Naive B cell (primary cell): ENCODE measurements around the gene YIF1A. TPM values are rescaled to one million over a fixed set of nuclear protein-coding genes. Genes with fewer than 3 reads are reported as not detected.
"Not testable (repeated sequence)": the region's sequence is repeated elsewhere in the genome, so short reads cannot be mapped to it uniquely, and the experiment has no call there.

Experiments
- ATAC-seq, 2 donors: fragments of 150-1000 bp; cut with Tn5 transposase; 2 replicates each; pipeline ENCODE4 v1.10.0; 2021; ENCODE audit warnings: low read depth in 2 of 2, mild to moderate bottlenecking in 2 of 2, moderate library complexity in 2 of 2
- DNase-seq: peaks from one replicate; pipeline ENCODE4 v3.0.0; 2022
- H3K27ac Mint-ChIP-seq, 6 donors: one replicate each; pipeline ENCODE4 v1.8.0; 2020 to 2022; ENCODE audit warnings: mild to moderate bottlenecking in 6 of 6, mixed read lengths in 6 of 6, moderate library complexity in 5 of 6, inconsistent platforms in 2 of 6
- H3K27me3 Mint-ChIP-seq, 3 donors: one replicate each; pipeline ENCODE4 v1.8.0; 2021 to 2022; ENCODE audit warnings: mixed read lengths in 3 of 3, mild to moderate bottlenecking in 1 of 3
- H3K36me3 Mint-ChIP-seq, 2 donors: one replicate each; pipeline ENCODE4 v1.8.0; 2020 to 2022; ENCODE audit warnings: mixed read lengths in 2 of 2, inconsistent platforms in 1 of 2, mild to moderate bottlenecking in 1 of 2
- H3K4me1 Mint-ChIP-seq, 3 donors: one replicate each; pipeline ENCODE4 v1.8.0; 2020 to 2022; ENCODE audit warnings: mixed read lengths in 3 of 3, inconsistent platforms in 1 of 3, mild to moderate bottlenecking in 1 of 3, moderate library complexity in 1 of 3
- H3K4me3 Mint-ChIP-seq, 8 donors: one replicate each; pipeline ENCODE4 v1.8.0; 2020 to 2022; ENCODE audit warnings: mild to moderate bottlenecking in 8 of 8, mixed read lengths in 8 of 8, moderate library complexity in 8 of 8, inconsistent platforms in 2 of 8
- H3K9me3 Mint-ChIP-seq, 7 donors: one replicate each; pipeline ENCODE4 v1.8.0; 2020 to 2022; ENCODE audit warnings: mixed read lengths in 7 of 7, mild to moderate bottlenecking in 5 of 7, inconsistent platforms in 2 of 7, moderate library complexity in 1 of 7
- polyA plus RNA-seq, 6 donors: library from polyadenylated mRNA; unstranded; fragments of 300-500 nt; fragmentation: Illumina TruSeq; gene quantifications; one replicate each; pipeline ENCODE4 v1.2.3, GENCODE V29; 2021; ENCODE audit warnings: low read depth in 6 of 6

YIF1A gene
- polyA plus RNA-seq, 6 donors from 2014 or later = 57.1 to 82.1 (median 66.0) TPM

- Mint-ChIP-seq H3K4me1 (peaks cover 27 to 30% (median 28%) of the 10 kb centered on the region in 3 donors), H3K9me3 (no peaks in the 10 kb centered on the region), H3K36me3 (peaks cover 0 to 8% of the 10 kb centered on the region in 2 donors), H3K4me3 (peak overlapping the region in 2 of 8 donors; percentile 29 to 41), H3K27ac (no peak overlapping the region), H3K27me3 (no peaks in the 10 kb centered on the region)
- ATAC-seq (no peak), DNase-seq (no peak)
These were observed 24.0 kb downstream of the YIF1A start for GRCh38 chr11:66264914-66265313.

- Mint-ChIP-seq H3K4me1 (peaks cover 26 to 30% (median 27%) of the 10 kb centered on the region in 3 donors), H3K27ac (peak overlapping the region in 1 of 6 donors; percentile 15), H3K9me3 (no peaks in the 10 kb centered on the region), H3K36me3 (peaks cover 0 to 5% of the 10 kb centered on the region in 2 donors), H3K27me3 (no peaks in the 10 kb centered on the region), H3K4me3 (peak overlapping the region in 1 of 8 donors; percentile 41)
- DNase-seq = no peak
- no peak for ATAC-seq
These were observed 24.6 kb downstream of the YIF1A start for GRCh38 chr11:66264383-66264782.

GRCh38 chr11:66263785-66264184 is 25.2 kb downstream of the YIF1A start:
- H3K36me3 Mint-ChIP-seq = no peaks in the 10 kb centered on the region

GRCh38 chr11:66263231-66263630 is 25.7 kb downstream of the YIF1A start:
- H3K4me1 Mint-ChIP-seq = peaks cover 28 to 33% (median 29%) of the 10 kb centered on the region in 3 donors
- H3K36me3 Mint-ChIP-seq = no peaks in the 10 kb centered on the region
- no peaks in the 10 kb centered on the region for H3K9me3 Mint-ChIP-seq
- H3K27me3 Mint-ChIP-seq = no peaks in the 10 kb centered on the region
- no peak for ATAC-seq
- H3K27ac Mint-ChIP-seq = peak overlapping the region in 2 of 6 donors; percentile 23 to 52
- H3K4me3 Mint-ChIP-seq = peak overlapping the region in 1 of 8 donors; percentile 41
- DNase-seq = no peak

More at GRCh38 chr11:66263785-66264184, 25.2 kb downstream of the YIF1A start:
- H3K27me3 Mint-ChIP-seq = no peaks in the 10 kb centered on the region
- peaks cover 27 to 30% (median 29%) of the 10 kb centered on the region in 3 donors for H3K4me1 Mint-ChIP-seq
- DNase-seq = no peak
- H3K27ac Mint-ChIP-seq = no peak overlapping the region
- no peak for ATAC-seq
- H3K4me3 Mint-ChIP-seq = peak overlapping the region in 2 of 8 donors; percentile 12 to 41
- H3K9me3 Mint-ChIP-seq = no peaks in the 10 kb centered on the region

- Mint-ChIP-seq H3K4me1 (peaks cover 24 to 30% (median 24%) of the 10 kb centered on the region in 3 donors), H3K27ac (peak overlapping the region in 1 of 6 donors; percentile 23), H3K27me3 (no peaks in the 10 kb centered on the region), H3K36me3 (no peaks in the 10 kb centered on the region), H3K4me3 (peak overlapping the region in 1 of 8 donors; percentile 41), H3K9me3 (no peaks in the 10 kb centered on the region)
- ATAC-seq (no peak), DNase-seq (no peak)
These were observed 26.2 kb downstream of the YIF1A start for GRCh38 chr11:66262696-66263095.

GRCh38 chr11:66262191-66262590 is 26.8 kb downstream of the YIF1A start:
- no peak overlapping the region for H3K27ac Mint-ChIP-seq
- peaks cover 19 to 28% (median 22%) of the 10 kb centered on the region in 3 donors for H3K4me1 Mint-ChIP-seq
- H3K36me3 Mint-ChIP-seq = no peaks in the 10 kb centered on the region
- no peak for ATAC-seq
- H3K27me3 Mint-ChIP-seq = no peaks in the 10 kb centered on the region
- H3K9me3 Mint-ChIP-seq = no peaks in the 10 kb centered on the region
- H3K4me3 Mint-ChIP-seq = no peak overlapping the region
- no peak for DNase-seq

- no peak overlapping the region for H3K4me3 Mint-ChIP-seq
- no peak for DNase-seq
- ATAC-seq = no peak
- no peaks in the 10 kb centered on the region for H3K27me3 Mint-ChIP-seq
- peak overlapping the region in 1 of 6 donors; percentile 54 for H3K27ac Mint-ChIP-seq
- peaks cover 20 to 30% (median 23%) of the 10 kb centered on the region in 3 donors for H3K4me1 Mint-ChIP-seq
- H3K9me3 Mint-ChIP-seq = no peaks in the 10 kb centered on the region
- no peaks in the 10 kb centered on the region for H3K36me3 Mint-ChIP-seq
These were observed 27.4 kb downstream of the YIF1A start for GRCh38 chr11:66261578-66261977.

GRCh38 chr11:66259956-66260355 is 29.0 kb downstream of the YIF1A start:
- no peaks in the 10 kb centered on the region for H3K27me3 Mint-ChIP-seq
- peak overlapping the region in 2 of 8 donors; percentile 40 to 94 for H3K4me3 Mint-ChIP-seq
- H3K27ac Mint-ChIP-seq = peak overlapping the region in 1 of 6 donors; percentile 34
- no peaks in the 10 kb centered on the region for H3K36me3 Mint-ChIP-seq
- H3K9me3 Mint-ChIP-seq = no peaks in the 10 kb centered on the region
- DNase-seq = no peak
- peaks cover 21 to 30% (median 26%) of the 10 kb centered on the region in 3 donors for H3K4me1 Mint-ChIP-seq
- ATAC-seq = no peak

GRCh38 chr11:66259225-66259624 is 29.7 kb downstream of the YIF1A start:
- no peaks in the 10 kb centered on the region for H3K36me3 Mint-ChIP-seq
- DNase-seq (no peak), ATAC-seq (no peak)
- peak overlapping the region in 5 of 8 donors; percentile 5 to 94 (median 60) for H3K4me3 Mint-ChIP-seq
- H3K27me3 Mint-ChIP-seq = no peaks in the 10 kb centered on the region
- peak overlapping the region in 3 of 6 donors; percentile 62 to 94 (median 87) for H3K27ac Mint-ChIP-seq
- H3K9me3 Mint-ChIP-seq = no peaks in the 10 kb centered on the region
- peaks cover 17 to 26% (median 25%) of the 10 kb centered on the region in 3 donors for H3K4me1 Mint-ChIP-seq

GRCh38 chr11:66258473-66258893 is 30.5 kb downstream of the YIF1A start:
- Mint-ChIP-seq H3K9me3 (no peaks in the 10 kb centered on the region), H3K27me3 (no peaks in the 10 kb centered on the region), H3K4me3 (peak overlapping the region; percentile 87 to 96 (median 94)), H3K4me1 (peaks cover 19 to 26% (median 25%) of the 10 kb centered on the region in 3 donors), H3K27ac (peak overlapping the region in 4 of 6 donors; percentile 59 to 94 (median 82)), H3K36me3 (no peaks in the 10 kb centered on the region)
- DNase-seq (no peak), ATAC-seq (no peak)

GRCh38 chr11:66253081-66253480 is 35.9 kb downstream of the YIF1A start:
- Mint-ChIP-seq H3K27ac (peak overlapping the region in 3 of 6 donors; percentile 49 to 83 (median 79)), H3K4me3 (peak overlapping the region in 1 of 8 donors; percentile 62), H3K4me1 (peaks cover 16 to 25% (median 23%) of the 10 kb centered on the region in 3 donors)
- DNase-seq, H3K9me3 Mint-ChIP-seq, H3K27me3 Mint-ChIP-seq, H3K36me3 Mint-ChIP-seq, ATAC-seq: not testable (repeated sequence)

GRCh38 chr11:66251809-66252208 is 37.1 kb downstream of the YIF1A start:
- Mint-ChIP-seq H3K9me3 (peaks cover 0 to 2% (median 0%) of the 10 kb centered on the region in 7 donors), H3K4me3 (no peak overlapping the region), H3K27me3 (no peaks in the 10 kb centered on the region), H3K27ac (peak overlapping the region in 2 of 6 donors; percentile 29 to 34), H3K4me1 (peaks cover 20 to 27% (median 21%) of the 10 kb centered on the region in 3 donors), H3K36me3 (no peaks in the 10 kb centered on the region)
- no peak for DNase-seq
- ATAC-seq = no peak

GRCh38 chr11:66248903-66249302 is 40.0 kb downstream of the YIF1A start:
- H3K36me3 Mint-ChIP-seq = peaks cover 0 to 7% of the 10 kb centered on the region in 2 donors
- DNase-seq = no peak
- H3K9me3 Mint-ChIP-seq = peaks cover 0 to 2% (median 0%) of the 10 kb centered on the region in 7 donors
- no peak for ATAC-seq
- H3K4me3 Mint-ChIP-seq = peak overlapping the region in 1 of 8 donors; percentile 22
- H3K4me1 Mint-ChIP-seq = peaks cover 18 to 25% (median 25%) of the 10 kb centered on the region in 3 donors
- no peaks in the 10 kb centered on the region for H3K27me3 Mint-ChIP-seq
- H3K27ac Mint-ChIP-seq = peak overlapping the region in 1 of 6 donors; percentile 80

- peak overlapping the region in 4 of 6 donors; percentile 4 to 63 (median 26) for H3K27ac Mint-ChIP-seq
- peaks cover 0 to 2% (median 0%) of the 10 kb centered on the region in 7 donors for H3K9me3 Mint-ChIP-seq
- ATAC-seq (no peak), DNase-seq (no peak)
- peaks cover 12 to 30% (median 29%) of the 10 kb centered on the region in 3 donors for H3K4me1 Mint-ChIP-seq
- no peaks in the 10 kb centered on the region for H3K27me3 Mint-ChIP-seq
- H3K4me3 Mint-ChIP-seq = peak overlapping the region in 1 of 8 donors; percentile 5
- peaks cover 0 to 14% of the 10 kb centered on the region in 2 donors for H3K36me3 Mint-ChIP-seq
These were observed 41.1 kb downstream of the YIF1A start for GRCh38 chr11:66247801-66248200.
